ENCODE measurements around the gene COX5A. TPM values are rescaled to one million over a fixed set of nuclear protein-coding genes. Genes with fewer than 3 reads are reported as not detected.
"Not testable (repeated sequence)": the region's sequence is repeated elsewhere in the genome, so short reads cannot be mapped to it uniquely, and the experiment has no call there.

The COX5A gene
- total RNA-seq, 4 donors from 2014 or later: 27.8 to 51.3 (median 32.1) TPM

GRCh38 chr15:74891469-74891868 lies 46.4 kb downstream of the COX5A start:
- Histone ChIP-seq H3K4me3 (no peak overlapping the region), H3K9me3 (no peaks in the 10 kb centered on the region), H3K27me3 (no peaks in the 10 kb centered on the region), H3K4me1 (peaks cover 5 to 26% (median 13%) of the 10 kb centered on the region in 4 donors), H3K36me3 (peaks cover 0 to 49% (median 3%) of the 10 kb centered on the region in 3 donors), H3K27ac (peak overlapping the region in 1 of 4 donors; percentile 40)
- DNase-seq (ENCODE audit: low spot score in 2 of 2): no peak
- no peak for TF ChIP-seq EP300 (IDR thresholded peaks at IDR 0.05)
- TF ChIP-seq POLR2A (IDR thresholded peaks at IDR 0.05): no peak
- 88 to 94% methylated on average over 3 of the region's 3 CpGs for WGBS, 2 donors

GRCh38 chr15:74890665-74890960 lies 47.3 kb downstream of the COX5A start:
- 0 to 13% methylated on average over 1 of the region's 1 CpG for WGBS, 2 donors
- H3K27ac ChIP-seq: peak overlapping the region in 2 of 4 donors; percentile 88 to 90

DNA sequence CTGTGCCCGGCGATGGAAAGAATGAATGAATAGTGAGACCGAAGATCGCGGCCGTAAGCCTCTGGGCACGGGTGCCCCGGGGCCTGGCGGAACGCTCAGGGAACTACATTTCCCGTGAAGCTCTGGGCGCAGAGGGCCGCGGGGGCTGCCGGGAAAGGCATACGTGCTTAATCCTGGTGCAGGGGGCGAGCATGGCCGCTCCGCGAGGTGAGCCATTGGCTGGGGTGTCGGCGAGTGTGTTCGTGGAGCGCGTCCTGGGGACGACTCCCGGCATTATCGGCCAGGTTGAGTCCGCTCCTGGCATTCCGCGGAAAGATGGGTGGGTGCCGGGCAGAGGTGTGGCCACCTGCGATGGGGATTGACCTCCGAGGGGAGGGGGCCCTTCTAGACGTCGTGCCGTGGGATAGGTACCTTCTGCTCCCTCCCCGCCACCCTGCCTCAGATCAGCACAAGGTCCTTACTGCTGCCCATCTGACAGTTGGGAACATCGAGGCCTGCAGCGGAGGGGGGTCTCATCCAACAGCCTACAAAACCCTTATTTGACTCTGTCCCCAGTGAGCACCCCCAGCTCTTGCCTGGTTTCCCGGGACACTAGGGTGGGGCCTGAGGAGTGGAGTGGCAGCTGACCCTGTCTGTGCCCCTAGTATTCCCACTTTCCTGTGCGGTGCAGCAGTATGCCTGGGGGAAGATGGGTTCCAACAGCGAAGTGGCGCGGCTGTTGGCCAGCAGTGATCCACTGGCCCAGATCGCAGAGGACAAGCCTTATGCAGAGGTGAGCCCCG lies 47.8 kb downstream of the COX5A start, which contains the start of gene MPI:
MPI (plus strand) TSS at position 160 of the 782 bp plus-strand sequence; CDS start at position 192, 32 bp downstream.
- TF ChIP-seq POLR2A (IDR thresholded peaks at IDR 0.05): peak; percentile 18 to 46
- peak in 1 of 2 donors; percentile 78 for TF ChIP-seq EP300 (IDR thresholded peaks at IDR 0.05)
- TF ChIP-seq, protein P1, sequence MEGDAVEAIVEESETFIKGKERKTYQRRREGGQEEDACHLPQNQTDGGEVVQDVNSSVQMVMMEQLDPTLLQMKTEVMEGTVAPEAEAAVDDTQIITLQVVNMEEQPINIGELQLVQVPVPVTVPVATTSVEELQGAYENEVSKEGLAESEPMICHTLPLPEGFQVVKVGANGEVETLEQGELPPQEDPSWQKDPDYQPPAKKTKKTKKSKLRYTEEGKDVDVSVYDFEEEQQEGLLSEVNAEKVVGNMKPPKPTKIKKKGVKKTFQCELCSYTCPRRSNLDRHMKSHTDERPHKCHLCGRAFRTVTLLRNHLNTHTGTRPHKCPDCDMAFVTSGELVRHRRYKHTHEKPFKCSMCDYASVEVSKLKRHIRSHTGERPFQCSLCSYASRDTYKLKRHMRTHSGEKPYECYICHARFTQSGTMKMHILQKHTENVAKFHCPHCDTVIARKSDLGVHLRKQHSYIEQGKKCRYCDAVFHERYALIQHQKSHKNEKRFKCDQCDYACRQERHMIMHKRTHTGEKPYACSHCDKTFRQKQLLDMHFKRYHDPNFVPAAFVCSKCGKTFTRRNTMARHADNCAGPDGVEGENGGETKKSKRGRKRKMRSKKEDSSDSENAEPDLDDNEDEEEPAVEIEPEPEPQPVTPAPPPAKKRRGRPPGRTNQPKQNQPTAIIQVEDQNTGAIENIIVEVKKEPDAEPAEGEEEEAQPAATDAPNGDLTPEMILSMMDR (IDR thresholded peaks at IDR 0.05): peak in 3 of 5 experiments; percentile 11 to 69 (median 40)
- Histone ChIP-seq H3K36me3 (peaks cover 0 to 35% (median 3%) of the 10 kb centered on the region in 3 donors), H3K4me3 (peak within 1 kb of the TSS; percentile 84 to 98 (median 94)), H3K9me3 (no peaks in the 10 kb centered on the region), H3K27me3 (no peaks in the 10 kb centered on the region), H3K27ac (peak within 1 kb of the TSS; percentile 73 to 90 (median 88)), H3K4me1 (peaks cover 5 to 31% (median 13%) of the 10 kb centered on the region in 4 donors)
- WGBS, 2 donors: 1% methylated on average over 17 to 35 of the region's 47 CpGs
- peak; percentile 69 to 75 for DNase-seq (ENCODE audit: low spot score in 2 of 2)

More at GRCh38 chr15:74890665-74890960, 47.3 kb downstream of the COX5A start:
- H3K4me3 ChIP-seq: peak overlapping the region; percentile 84 to 98 (median 94)
- H3K27me3 ChIP-seq: no peaks in the 10 kb centered on the region
- peaks cover 5 to 26% (median 13%) of the 10 kb centered on the region in 4 donors for H3K4me1 ChIP-seq
- DNase-seq (ENCODE audit: low spot score in 2 of 2): no peak
- TF ChIP-seq, protein P1 (IDR thresholded peaks at IDR 0.05): no peak
- TF ChIP-seq POLR2A (IDR thresholded peaks at IDR 0.05) (no peak), EP300 (IDR thresholded peaks at IDR 0.05) (no peak)
- no peaks in the 10 kb centered on the region for H3K9me3 ChIP-seq
- peaks cover 0 to 41% (median 3%) of the 10 kb centered on the region in 3 donors for H3K36me3 ChIP-seq

DNA sequence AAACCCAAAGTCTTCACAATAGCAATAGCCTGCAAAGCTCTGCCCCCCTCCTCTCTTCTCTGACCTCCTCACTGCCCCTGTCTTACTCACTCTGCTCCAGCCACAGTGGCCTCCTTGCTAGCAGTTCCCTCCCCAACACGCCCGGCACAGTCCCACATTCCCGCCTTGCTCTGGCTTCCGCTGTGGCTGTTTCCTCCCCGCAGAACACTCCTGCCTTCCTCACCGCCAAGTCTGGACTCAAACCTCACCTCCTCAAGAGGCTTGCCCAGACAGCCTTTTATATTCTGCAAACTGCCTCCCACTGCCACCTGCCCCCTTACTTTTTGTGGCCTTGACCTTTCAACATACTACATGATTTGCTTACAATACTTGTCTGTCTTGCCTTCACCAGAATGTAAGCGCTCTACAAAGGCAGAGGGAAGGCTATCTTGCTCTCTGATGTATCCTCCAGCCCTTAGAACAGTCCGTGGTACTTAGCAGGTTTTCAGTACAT lies 48.4 kb downstream of the COX5A start:
- no peak for DNase-seq (ENCODE audit: low spot score in 2 of 2)
- Histone ChIP-seq H3K36me3 (peaks cover 0 to 31% (median 3%) of the 10 kb centered on the region in 3 donors), H3K4me3 (peak overlapping the region; percentile 84 to 98 (median 94)), H3K27ac (peak overlapping the region; percentile 73 to 90 (median 88)), H3K9me3 (no peaks in the 10 kb centered on the region), H3K4me1 (peaks cover 5 to 38% (median 13%) of the 10 kb centered on the region in 4 donors), H3K27me3 (no peaks in the 10 kb centered on the region)
- WGBS, 2 donors: 5 to 9% methylated on average over 8 of the region's 8 CpGs
- TF ChIP-seq EP300 (IDR thresholded peaks at IDR 0.05) (no peak), POLR2A (IDR thresholded peaks at IDR 0.05) (no peak)
- TF ChIP-seq, protein P1 (IDR thresholded peaks at IDR 0.05): no peak

GRCh38 chr15:74888716-74889115 lies 49.2 kb downstream of the COX5A start:
- Histone ChIP-seq H3K27ac (peak overlapping the region in 2 of 4 donors; percentile 88 to 90), H3K4me1 (peaks cover 5 to 40% (median 13%) of the 10 kb centered on the region in 4 donors), H3K36me3 (peaks cover 0 to 25% (median 3%) of the 10 kb centered on the region in 3 donors), H3K27me3 (no peaks in the 10 kb centered on the region), H3K4me3 (no peak overlapping the region), H3K9me3 (no peaks in the 10 kb centered on the region)
- no peak for TF ChIP-seq EP300 (IDR thresholded peaks at IDR 0.05)
- TF ChIP-seq, protein P1 (IDR thresholded peaks at IDR 0.05): no peak
- no peak for TF ChIP-seq POLR2A (IDR thresholded peaks at IDR 0.05)
- no peak for DNase-seq (ENCODE audit: low spot score in 2 of 2)
- 85 to 86% methylated on average over 4 of the region's 4 CpGs for WGBS, 2 donors

DNA sequence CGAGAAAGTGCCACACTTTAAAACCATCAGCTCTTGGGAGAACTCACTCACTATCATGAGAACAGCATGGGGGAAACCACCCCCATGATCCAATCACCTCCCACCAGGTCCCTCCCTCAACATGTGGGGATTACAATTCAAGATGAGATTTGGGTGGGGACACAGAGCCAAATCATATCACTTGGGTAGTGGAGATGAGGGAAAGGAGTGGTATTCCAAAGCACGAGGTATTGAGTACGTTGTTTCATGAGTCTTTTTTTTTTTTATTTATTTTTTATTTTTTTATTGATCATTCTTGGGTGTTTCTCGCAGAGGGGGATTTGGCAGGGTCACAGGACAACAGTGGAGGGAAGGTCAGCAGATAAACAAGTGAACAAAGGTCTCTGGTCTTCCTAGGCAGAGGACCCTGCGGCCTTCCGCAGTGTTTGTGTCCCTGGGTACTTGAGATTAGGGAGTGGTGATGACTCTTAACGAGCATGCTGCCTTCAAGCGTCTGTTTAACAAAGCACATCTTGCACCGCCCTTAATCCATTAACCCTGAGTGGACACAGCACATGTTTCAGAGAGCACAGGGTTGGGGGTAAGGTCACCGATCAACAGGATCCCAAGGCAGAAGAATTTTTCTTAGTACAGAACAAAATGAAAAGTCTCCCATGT lies 50.2 kb downstream of the COX5A start:
- WGBS, 2 donors: 62 to 73% methylated on average over 10 of the region's 10 CpGs
- not testable (repeated sequence) for H3K27ac ChIP-seq; H3K4me3 ChIP-seq; H3K9me3 ChIP-seq; DNase-seq (ENCODE audit: low spot score in 2 of 2); H3K27me3 ChIP-seq
- H3K36me3 ChIP-seq: peaks cover 0 to 15% (median 3%) of the 10 kb centered on the region in 3 donors
- H3K4me1 ChIP-seq: peaks cover 5 to 40% (median 13%) of the 10 kb centered on the region in 4 donors
